HG03060 (cell line): ENCODE data around the gene SLC12A7.
"Not testable (repeated sequence)": the region's sequence is repeated elsewhere in the genome, so short reads cannot be mapped to it uniquely, and the experiment has no call there.

ENCODE experiments used
- ATAC-seq: cut with Tn5 transposase; IDR thresholded peaks from one replicate; pipeline ENCODE4 v1.9.1; 2021; ENCODE audit warnings: low read depth, moderate number of reproducible peaks; ENCODE audit not compliant: unreplicated experiment

SLC12A7 gene

GRCh38 chr5:1028481-1029281 is 83.2 kb downstream of the SLC12A7 start:
- ATAC-seq: no peak

GRCh38 chr5:1027631-1028441 is 84.0 kb downstream of the SLC12A7 start:
- ATAC-seq: no peak

GRCh38 chr5:1026700-1027621 is 84.9 kb downstream of the SLC12A7 start:
- ATAC-seq: no peak

- ATAC-seq: not testable (repeated sequence)
Observed at GRCh38 chr5:1021969-1022336, 89.9 kb downstream of the SLC12A7 start.

GRCh38 chr5:1021136-1021968 is 90.5 kb downstream of the SLC12A7 start:
- no peak for ATAC-seq

- ATAC-seq: no peak
Observed at GRCh38 chr5:1020452-1020961, 91.4 kb downstream of the SLC12A7 start.

- no peak for ATAC-seq
Observed at GRCh38 chr5:1019001-1019905, 92.6 kb downstream of the SLC12A7 start.

- ATAC-seq: no peak
Observed at GRCh38 chr5:1018596-1018995, 93.3 kb downstream of the SLC12A7 start.

GRCh38 chr5:1017691-1018455 is 94.0 kb downstream of the SLC12A7 start:
- no peak for ATAC-seq

- no peak for ATAC-seq
Observed at GRCh38 chr5:1017056-1017455, 94.8 kb downstream of the SLC12A7 start.

- no peak for ATAC-seq
Observed at GRCh38 chr5:1016476-1016875, 95.4 kb downstream of the SLC12A7 start.

GRCh38 chr5:1016036-1016435 is 95.8 kb downstream of the SLC12A7 start:
- ATAC-seq: no peak

- no peak for ATAC-seq
Observed at GRCh38 chr5:1015507-1015906, 96.4 kb downstream of the SLC12A7 start.

- no peak for ATAC-seq
Observed at GRCh38 chr5:1014781-1015221, 97.1 kb downstream of the SLC12A7 start.

GRCh38 chr5:1014346-1014745 is 97.5 kb downstream of the SLC12A7 start:
- ATAC-seq: no peak

GRCh38 chr5:1013948-1014301 is 97.9 kb downstream of the SLC12A7 start:
- no peak for ATAC-seq

GRCh38 chr5:1013238-1013947 is 98.5 kb downstream of the SLC12A7 start:
- ATAC-seq: no peak
